HG02852 (cell line): Measurements from ENCODE around the gene PKD1L1.
"Not testable (repeated sequence)": the region's sequence is repeated elsewhere in the genome, so short reads cannot be mapped to it uniquely, and the experiment has no call there.

Source experiments
- ATAC-seq: cut with Tn5 transposase; IDR thresholded peaks from one replicate; pipeline ENCODE4 v1.9.1; 2021; ENCODE audit warnings: mild to moderate bottlenecking, moderate library complexity; ENCODE audit not compliant: unreplicated experiment

PKD1L1 gene

DNA sequence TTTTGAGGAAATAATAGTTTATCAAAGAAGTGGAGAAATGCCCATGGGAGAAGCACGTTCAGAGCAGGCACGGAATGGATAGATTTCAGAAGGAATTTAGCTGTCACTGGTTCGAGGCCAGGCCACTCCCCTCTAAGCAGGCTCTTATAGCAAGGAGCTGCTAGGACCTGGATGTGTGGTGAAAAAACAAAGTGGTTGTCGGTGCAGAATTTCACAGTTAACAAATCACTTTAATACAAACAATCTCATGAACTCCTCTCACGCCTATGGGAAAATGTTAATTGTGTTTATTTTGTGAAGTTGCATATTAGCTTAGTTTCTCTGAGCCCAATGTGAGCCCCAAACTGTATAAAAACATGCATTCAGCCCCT lies 176.3 kb downstream of the PKD1L1 start:
- no peak for ATAC-seq

DNA sequence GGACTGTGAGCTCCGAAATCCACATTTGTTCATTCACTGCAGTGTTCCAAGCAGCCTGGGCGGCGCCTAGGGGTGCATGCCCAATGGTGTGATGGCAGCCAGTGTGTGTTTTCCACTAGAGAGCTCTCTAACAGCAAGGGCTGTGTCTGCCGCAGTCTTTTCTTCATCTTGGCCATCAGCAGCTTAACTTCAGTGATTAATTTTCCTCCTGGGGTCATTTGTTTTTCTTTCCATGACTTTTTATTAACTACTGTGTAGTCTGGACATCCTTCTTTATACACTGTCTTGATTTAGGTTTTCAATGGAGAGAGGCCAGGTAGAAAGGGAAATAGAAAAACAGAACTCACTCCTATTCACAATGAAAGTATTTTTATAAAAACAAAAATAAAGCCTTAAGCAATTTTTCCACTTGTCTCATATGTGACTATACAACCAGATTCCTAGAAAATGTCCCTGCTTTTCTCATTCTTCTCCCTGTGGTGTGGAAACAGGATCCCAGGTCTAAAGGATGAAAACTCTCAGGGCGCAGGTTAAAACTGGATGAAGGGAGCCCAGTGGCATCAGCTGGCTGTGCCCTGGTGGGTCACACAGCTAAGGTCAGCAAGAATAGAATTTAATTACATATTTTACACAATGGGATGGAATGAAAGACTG lies 176.8 kb downstream of the PKD1L1 start:
- ATAC-seq: no peak

DNA sequence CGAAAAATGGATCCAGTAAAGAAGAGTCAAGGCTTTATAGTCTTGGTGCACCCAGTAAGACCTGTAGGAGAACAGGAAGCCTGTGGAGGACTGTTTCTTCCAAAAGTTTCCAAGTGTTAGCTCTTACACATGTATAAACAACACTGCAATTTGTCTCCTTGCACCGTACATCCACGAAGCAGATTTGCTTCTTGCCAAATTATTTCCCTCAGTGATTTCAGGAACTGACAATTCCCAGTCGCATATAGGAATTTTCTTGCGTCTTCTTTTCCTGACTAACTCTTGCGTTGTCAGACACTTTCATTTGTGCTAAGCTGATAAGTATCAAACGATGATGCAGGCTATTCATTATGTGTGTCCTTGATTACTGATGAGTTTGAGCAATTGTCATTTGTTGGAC lies 182.1 kb downstream of the PKD1L1 start:
- ATAC-seq: no peak

DNA sequence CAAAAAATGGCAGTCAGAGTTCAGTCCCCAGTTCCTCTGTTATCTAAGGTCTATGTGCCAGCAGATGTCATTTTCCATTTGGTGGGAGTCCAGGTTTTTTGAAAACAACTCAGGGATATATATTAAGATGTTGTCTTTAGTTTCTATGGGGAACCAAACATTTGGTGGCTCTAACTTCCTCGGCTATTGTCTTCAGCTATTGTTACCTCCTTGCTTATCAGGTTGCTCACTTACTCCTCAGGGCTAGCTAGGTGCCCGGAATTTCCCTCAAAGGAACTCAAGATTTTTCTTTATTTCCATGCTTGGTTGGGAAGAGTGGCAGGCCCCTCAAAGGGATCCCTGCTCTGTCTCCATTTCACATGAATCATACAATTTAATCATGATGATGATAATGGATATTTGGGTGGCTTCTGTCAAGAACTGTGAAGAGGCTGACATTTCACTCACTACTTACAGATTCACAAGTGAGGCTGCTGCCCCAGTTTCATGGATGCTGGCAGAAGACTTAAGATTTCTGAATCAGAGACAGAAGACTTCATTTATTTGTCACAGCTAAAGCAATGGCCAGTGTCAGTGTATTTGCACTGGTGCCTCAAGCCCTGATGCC lies 182.8 kb downstream of the PKD1L1 start:
- no peak for ATAC-seq

DNA sequence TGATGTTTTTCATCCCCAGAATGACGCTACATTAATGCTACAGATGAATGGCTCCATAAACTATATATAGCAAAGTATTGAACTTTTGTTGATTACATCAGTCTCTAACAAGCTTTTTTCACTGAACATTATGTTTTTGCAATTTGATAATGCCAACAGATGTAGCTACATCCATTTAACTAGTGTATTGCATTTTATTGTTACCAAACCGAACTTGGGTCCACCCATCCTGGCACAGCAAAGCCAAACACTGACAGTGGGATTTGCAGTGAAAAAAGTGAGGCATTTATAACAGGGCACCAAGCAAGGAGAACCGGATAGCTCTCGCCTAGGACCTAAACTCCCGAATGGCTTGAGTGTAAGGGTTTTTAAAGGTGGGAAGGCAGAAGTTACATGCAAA lies 183.5 kb downstream of the PKD1L1 start:
- no peak for ATAC-seq

DNA sequence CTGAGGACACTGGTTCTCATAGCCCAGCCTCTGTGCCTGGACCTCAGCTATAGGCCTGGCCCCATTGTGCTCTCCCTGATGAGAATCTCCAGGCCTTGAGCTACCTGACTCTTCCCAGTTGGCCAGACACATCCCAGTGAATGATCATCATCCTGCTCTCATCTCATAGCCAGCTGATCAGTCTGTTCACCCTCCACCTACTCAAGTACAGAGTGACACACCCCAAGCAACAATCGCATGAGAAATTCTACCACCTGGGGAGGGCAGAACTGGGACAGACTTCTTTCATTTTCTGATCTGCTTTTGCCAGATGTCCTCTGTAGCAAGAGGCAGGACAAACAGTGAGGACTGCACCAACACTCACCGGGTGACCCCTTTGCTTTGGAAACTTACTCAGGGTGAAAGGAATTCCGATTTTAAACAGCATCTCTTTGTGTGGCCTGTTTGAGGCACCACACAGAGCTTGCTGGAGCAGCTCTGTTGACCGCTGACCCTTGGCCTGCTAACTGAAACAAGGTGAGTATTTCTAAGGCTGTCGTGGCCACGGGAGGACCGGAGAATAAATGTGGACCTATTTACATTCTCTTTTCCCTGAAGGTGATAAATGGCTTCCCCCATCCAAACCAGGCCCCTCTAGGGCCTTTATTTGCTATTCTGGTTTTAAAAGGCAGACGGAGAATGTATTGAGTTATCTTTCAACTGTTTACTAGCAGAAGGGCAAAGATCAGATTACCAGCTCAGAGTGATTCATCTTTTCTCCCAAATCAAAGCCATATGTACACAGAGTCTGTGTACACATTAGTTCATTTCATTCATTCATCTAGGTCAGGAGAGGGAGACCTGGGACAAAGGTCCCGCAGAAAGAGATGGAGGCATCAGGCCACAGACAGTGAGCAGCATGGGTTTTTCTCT lies 184.9 kb downstream of the PKD1L1 start:
- peak; percentile 75 for ATAC-seq

DNA sequence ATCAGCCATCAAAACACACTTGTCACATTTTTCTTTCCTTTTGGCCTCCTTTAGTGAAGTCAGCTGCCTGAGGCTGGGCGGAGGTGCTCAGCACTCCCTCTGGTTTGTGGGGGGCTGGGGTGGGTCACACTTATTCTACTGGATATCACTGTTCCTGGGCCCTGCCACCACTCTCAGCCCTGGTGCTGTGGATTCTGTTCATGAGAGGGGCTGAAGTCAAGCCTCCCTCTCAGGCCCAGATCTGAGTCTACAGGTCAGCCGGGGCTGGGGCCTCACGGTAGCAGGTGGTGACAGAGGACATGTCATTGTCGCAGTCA lies 185.6 kb downstream of the PKD1L1 start:
- no peak for ATAC-seq

DNA sequence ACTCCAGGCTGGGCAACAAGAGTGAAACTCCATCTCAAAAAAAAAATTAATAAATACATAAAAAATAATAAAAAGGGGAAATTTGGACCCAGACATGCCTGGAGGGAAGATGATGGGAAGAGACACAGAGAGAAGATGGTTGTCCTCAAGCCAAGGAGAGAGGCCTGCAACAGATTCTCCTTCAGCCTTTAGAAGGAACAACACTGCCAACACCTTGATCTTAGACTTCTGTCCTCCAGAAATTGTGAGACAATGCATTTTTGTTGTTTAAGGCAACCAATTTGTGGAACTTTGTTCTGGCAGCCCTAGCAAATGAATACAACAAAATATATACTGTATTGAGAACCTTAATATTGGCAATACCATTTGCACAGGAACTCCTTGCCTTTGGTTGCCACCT lies 186.1 kb downstream of the PKD1L1 start:
- ATAC-seq: no peak

DNA sequence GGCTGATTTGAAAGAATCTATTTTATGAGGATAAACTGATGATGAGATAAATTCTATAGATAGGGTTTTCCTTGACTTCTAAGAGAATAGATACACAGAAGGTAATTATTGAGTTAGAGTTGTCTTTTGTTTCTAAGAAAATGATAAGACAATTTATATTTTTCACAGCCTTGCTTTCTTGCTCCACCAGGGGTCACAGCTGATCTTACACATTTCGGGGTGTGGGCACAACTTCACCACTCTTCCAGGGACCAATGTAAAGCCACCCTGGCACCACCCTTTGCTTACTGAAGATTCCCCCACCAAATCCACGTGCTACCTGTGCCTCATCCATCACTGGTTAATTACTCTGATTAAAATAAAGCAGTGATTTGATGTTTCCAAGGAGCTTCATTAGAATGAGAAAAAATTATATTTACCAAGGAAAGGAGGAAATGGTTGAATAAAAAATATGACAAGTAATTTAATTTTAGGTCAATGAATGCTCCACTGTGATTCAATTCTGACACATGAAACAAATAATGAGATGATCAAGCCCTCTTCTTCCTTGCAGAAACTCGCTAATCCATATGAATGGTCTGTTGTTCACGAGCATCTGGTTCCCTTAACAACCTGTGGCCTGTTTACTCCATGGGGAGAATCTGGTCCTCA lies 189.1 kb downstream of the PKD1L1 start:
- no peak for ATAC-seq

DNA sequence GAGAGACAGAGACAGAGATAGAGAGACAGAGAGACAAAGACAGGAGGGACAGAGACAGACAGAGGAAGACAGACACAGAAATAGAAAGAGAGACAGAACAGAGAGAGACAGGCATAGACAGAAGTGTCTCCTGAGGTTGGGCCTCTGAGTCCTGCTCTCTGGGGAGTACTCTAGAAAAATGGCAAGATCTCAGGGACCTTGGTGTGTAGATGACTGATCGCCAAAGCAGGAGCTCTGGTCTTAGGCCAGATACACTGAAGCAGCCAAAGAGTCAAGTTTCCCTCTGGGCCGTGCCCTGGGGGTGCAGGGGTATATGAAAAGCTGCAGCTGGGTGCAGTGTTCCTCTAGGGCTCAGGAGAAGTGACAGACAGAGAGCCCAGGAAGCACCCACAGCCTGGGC lies 189.7 kb downstream of the PKD1L1 start:
- ATAC-seq: no peak

DNA sequence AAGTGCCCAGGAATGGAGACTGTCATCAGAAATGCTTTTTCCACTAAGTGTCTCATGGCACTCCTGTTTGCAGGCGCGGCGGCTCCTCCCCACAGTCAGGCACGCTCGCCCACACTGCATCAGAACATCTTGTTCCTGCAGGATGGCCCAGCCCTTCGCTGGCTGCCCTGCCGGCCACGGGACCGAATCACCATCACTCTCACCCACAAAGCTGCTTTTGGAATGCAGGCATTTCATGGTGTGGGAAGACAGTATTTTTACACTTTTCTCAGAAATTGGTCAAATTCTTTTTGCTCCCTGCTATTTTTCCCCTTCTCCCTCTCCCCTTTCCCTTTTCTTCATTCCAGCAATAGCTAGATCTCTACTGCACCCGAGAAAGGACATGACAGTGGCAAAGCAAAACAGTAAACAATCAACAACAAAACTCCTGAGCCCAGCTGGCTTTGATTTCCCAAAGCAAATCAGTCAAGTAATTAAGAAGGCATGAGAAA lies 190.3 kb downstream of the PKD1L1 start:
- no peak for ATAC-seq

DNA sequence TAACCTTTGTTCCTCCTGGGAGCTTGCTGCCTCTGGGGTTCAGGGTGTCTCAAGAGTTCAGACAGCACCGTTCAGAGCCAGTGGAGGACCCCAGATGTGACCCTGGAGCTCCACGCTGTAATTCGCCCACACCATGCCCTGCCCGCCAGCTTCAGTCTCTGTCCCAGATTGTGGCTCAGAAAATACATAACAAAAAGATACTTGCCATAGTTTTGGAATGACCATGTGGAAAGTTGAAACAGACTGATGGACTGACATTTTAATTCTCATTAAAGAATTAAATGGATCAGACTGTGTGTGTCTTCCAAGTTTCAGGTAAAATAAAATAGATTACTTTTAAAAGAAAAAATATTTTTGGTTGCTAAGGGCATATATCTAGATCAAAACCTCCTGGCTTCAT lies 191.6 kb downstream of the PKD1L1 start:
- no peak for ATAC-seq

DNA sequence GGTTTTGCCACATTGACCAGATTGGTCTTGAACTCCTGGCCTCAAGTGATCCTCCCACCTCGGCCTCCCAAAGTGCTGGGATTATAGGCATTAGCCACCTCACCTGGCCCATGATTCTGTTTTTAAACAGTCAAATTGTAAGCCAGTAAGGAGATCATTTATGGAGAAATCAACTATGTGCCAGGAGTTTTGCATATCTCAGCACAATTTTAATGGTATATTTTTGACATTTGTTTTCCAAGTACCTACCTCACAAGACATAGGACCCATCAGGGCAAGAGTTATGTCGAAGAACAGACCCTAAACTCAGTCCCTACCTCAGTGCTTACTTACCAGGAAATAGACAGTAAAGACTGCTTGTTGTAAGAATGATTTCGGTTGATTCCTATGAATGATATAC lies 193.0 kb downstream of the PKD1L1 start:
- no peak for ATAC-seq

DNA sequence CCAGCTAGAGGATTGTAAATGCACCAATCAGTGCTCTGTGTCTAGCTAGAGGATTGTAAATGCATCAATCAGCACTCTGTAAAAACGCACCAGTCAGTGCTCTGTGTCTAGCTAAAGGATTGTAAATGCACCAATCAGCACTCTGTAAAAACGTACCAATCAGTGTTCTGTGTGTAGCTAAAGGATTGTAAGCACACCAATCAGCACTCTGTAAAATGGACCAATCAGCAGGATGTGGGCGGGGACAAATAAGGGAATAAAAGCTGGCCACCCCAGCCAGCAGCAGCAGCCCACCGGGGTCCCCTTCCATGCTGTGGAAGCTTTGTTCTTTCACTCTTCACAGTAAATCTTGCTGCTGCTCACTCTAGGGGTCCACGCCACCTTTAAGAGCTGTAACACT lies 196.5 kb downstream of the PKD1L1 start:
- ATAC-seq: not testable (repeated sequence)

DNA sequence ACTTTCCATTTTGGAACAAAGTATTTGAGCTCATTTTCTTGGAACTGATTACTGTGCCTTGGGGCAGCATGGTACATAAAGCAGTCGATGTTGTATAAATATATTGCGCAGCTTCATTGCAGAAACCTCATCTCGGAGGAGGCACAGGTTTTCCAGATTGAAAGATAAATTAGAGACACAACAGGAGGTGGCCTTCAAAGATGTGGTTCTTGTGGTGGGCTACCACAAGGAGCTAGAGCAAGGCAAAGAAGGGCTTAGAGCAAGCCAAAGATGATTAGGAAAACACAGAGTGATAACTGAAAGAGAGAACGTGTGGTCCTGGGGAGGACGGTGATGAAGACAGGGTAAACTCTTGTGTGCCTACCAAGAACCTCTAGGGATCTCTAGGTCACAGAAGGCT lies 197.2 kb downstream of the PKD1L1 start:
- no peak for ATAC-seq

DNA sequence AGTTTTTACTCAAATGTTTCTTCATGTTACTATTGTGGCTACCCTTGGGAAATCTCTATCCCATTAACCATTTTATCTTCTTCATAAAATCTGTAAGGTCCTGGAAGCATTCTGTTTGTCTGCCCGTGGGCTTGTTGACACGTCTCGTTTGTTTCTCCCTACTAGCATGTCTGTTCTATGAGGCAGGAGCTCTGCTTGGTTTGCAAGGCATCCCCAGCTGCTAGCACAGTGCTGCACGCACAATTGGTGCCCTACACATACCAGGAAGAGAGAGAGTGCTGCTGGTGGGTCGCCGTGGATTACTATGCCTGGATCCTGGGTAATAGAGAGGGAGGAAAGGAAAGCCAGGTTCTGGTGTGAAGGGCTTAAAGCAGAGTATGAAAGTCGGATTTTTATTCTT lies 200.2 kb downstream of the PKD1L1 start:
- ATAC-seq: no peak

DNA sequence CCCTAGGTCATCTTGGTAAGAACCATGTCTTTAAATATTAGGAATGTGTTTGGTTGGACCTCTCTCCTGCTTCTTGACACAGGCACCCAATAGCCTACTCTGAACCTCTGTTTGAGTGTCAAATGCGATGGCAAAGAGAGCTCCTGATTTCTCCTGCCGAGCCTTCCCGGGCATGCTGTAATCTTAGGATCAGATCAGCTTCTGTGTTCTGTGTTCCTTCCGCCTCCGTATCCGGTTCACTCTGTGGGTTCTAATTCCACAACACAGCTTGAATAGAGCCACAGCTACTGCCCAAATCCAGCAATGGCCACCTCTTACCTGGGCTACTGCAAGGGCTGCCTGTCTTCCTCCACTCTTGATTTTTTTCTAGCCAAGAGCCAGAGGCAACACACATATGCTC lies 201.1 kb downstream of the PKD1L1 start:
- ATAC-seq: no peak

DNA sequence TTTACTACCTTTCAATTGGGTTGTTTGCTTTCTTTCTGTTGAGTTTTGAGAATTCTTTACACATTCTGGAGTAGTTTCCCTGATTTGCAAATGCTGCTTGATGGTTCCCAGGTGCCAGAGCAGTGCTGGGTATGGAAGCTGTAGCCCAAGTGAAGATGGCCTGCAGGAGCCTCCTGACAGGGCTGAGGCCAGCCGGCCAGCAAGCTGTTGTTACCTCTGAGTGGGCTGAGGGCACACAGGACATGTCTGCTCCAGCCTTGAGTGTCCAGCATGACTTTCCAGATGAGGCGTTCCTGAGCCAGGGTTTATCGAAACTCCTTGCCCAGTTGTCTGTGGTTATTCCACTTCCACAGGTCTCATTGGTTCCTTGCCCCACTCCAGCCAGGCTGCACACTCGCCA lies 201.8 kb downstream of the PKD1L1 start:
- no peak for ATAC-seq

DNA sequence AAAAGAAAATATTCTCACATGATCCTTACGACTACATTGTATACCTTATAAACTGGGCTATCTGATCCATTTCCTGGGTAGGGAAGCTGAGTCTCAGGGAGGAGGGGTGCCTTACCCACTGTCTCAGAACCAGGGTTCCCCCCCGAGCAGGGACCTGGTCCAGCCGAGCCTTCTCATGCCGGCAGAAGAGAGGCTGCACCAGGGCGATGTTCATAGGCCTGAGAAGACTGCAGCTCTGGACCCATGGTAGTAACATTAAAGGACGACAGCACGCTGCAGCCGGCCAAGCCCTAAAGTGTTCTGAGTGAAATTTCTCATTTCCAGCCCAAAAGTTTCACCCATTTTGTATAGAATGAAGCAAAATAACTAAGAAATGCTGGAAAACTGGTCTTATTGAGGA lies 203.4 kb downstream of the PKD1L1 start:
- ATAC-seq: no peak

DNA sequence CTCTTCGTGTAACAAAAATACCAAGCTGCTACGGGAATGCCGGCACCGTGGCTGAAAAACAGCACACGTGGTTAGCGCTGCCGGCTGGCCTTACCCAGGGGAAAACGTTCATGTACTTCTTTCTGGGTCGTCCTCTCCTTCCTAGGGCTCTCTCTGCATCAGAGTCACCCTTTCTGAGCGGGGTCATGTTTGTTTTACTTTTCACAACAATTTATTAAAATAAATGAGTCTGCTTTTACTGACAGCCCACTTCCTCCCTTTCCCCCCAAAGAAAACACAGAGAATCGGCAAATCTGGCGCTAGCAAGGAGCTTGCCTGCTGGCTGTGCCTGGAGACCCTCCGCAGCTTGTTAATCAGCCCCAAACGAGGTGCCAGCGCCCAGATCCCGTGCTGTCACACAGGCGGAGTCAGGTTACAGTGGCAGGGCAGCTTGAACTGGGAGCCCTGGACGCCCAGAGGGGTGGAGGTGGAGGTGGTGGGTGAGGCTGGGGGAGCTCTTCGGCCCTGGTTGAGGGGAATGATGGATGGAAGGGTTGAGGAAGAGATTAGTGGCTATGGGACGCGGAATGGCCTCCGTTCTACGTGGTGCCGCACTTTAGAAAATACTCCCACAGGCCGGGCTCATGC lies 204.2 kb downstream of the PKD1L1 start:
- ATAC-seq: no peak

DNA sequence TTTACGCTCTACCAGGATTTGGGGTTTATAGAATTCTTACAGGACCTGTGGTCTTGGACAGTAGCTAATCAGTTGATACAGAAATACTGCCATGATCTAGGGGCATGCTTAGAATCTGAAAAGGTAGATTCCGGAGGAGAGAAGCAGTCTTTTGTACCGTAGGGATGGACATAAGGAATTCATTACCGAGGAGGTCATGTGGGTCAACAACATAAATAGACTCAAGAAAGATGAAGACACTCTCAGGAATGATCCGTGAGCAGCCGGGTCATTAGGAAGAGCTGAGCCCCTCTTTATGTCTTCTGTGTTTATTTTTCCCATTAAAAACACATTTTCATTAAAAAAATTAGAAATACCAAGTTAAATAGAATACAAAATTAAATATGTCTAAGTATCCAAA lies 206.3 kb downstream of the PKD1L1 start:
- no peak for ATAC-seq
